Fibroblast of upper back skin (primary cell): Measurements from ENCODE around the gene KIAA1191.

Experiments
- DNase-seq: peaks from one replicate; pipeline ENCODE4 v3.0.0-alpha.2; 2013

The KIAA1191 gene

GRCh38 chr5:176389135-176390123 is 27.9 kb upstream of the KIAA1191 start:
- no peak for DNase-seq

DNA sequence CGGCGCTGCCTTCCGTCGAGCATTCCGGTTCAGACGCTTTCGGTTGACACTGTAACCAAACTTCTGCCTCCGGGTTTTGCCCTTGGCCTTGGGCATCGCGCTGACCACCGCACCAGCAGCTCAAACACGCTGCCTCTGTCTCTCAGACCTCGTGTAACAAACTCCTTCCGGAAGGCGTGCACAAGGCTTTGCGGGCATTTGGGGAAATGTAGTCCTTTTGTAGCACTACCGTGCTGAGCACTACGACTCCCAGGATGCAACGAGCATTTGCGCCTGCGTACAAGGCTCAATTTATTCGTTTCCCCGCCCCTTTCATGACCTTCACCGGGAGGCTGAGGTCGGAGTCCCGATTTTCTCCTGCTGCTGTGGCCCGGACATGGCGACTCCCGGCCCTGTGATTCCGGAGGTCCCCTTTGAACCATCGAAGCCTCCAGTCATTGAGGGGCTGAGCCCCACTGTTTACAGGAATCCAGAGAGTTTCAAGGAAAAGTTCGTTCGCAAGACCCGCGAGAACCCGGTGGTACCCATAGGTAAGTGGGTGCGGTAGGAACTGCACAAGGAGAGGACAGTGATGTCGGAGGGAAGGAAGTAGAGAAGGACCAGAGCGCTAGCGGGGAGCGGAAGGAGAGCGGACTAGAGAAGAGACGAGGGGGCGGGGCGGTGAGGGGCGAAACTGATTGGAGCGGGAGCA is 27.0 kb upstream of the KIAA1191 start, which contains the start of the genes HIGD2A and NOP16:
HIGD2A (plus strand) TSS at position 308 of the 691 bp plus-strand sequence; CDS start at position 377, 69 bp downstream.
NOP16 (minus strand) TSS at position 155 of the 691 bp plus-strand sequence; CDS start at position 96, 59 bp downstream.
- peak; percentile 99 for DNase-seq

DNA sequence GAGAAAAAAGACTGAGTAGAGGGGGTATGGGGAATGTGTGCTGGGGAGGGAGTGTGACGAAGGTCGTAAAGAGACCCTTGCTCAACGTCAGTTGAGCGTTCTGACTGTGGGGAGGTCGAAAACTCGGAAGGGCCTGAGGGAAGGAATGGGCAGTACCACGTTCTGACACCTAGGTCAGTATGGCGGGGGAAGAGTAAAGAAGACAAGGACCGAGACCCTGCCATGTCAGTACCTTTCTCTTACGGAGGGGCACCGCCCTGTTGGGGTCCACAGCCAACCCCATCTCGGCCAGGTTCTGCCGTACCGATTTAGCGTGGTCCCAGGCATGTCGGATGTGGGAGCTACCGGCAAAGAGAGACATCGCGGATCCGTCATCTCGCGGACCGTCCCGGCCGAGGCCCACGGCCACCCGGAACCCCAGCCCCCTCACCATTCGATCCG is 26.5 kb upstream of the KIAA1191 start:
- DNase-seq: no peak

- no peak for DNase-seq
These were observed 25.9 kb upstream of the KIAA1191 start for GRCh38 chr5:176387384-176387925.

GRCh38 chr5:176386491-176386890 is 24.9 kb upstream of the KIAA1191 start:
- no peak for DNase-seq

DNA sequence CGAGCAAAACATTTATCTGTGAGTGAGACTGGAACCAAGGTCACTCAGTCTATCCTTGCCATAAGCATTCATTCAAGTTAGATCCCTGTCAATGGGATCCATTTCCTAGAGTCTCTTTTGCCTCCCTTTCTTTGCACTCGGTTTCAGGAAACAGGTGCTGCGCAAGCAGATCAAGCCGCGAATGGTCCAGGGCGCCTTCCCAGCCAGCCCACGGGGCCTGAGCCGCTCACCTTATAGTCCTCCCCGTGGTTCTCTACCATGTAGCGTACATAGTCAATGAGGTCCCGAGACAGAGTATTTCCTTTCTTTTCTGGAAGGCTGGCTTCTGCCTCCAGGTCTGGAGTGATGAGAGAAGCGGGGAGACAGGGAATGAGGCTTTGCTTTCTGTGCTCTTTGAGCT is 23.4 kb upstream of the KIAA1191 start:
- DNase-seq: no peak

DNA sequence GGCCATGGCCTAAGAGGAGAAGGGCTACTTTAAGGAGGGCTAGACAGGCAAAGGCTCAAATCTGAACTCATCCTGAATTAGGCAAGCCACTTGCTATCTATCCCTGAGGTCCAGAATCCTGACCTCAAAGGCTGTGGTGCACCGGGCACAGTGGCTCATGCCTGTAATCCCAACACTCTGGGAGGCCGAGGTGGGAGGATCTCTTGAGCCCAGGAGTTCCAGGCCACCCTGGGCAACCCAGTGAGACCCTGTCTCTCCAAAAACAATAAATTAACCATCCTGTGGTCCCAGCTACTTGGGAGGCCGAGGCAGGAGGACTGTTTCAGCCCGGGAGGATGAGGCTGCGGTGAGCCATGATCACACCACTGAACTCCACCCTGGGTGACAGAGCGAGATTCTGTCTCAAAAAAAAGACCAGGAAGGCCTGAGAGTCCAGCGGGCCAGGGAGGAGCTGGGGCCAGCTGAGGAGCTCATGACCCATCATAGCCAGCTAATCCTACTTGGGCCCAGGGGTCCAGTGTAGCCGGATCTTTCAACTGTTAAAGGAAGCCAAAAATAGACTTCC is 22.9 kb upstream of the KIAA1191 start:
- DNase-seq: no peak

- DNase-seq: no peak
These were observed 22.4 kb upstream of the KIAA1191 start for GRCh38 chr5:176383961-176384360.

DNA sequence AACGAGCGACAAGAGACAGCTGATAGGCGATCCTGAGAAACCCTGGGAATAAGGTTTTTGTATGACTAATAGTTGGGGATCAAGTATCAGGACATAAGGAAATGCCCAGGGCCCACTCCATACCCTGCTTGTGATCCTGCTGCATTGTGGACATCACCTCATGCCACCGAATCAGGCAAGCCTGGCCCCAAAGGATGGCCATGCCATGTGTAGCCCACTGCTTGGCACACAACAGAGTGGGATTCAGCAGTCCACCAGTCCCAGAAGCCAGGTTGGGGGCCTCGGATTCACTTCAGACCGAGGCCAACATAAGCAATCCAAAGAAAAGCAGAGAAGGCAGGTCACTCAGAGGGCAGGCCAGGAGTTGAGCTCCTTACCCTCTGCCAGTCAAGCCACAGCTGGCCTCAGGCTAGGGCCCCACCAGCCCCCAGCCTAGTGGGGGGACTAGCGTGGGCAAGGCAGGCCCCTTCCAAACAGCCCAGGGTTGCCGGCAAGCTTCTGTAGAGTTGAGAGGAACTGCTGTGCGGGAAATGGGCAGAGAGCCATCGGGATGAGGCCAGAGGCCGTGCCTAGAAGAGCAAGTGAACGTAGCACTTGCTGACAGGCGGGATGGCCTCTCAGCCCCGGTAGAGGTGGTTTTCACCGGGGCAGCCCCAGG is 21.8 kb upstream of the KIAA1191 start:
- DNase-seq: no peak

- DNase-seq: no peak
These were observed 21.2 kb upstream of the KIAA1191 start for GRCh38 chr5:176382721-176383120.

DNA sequence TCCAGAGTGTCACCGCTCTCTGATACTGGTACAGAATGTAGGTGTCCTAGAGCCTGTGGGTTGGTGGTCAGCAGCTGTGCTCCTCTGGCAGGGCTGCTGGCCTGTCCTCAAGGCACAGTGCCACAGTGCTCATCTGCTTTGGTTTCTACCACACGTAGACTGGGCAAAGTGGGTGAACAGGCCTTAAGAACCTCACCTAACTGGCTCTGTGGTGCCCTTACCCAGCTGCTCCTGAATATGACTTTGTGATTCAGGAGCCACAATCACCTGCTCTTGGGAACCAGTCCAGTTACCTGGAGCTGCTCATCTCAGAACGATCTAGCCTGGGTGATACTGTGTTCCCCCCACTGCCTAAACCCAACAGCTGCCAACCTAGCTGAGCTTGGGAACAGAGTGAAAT is 20.4 kb upstream of the KIAA1191 start:
- no peak for DNase-seq

DNA sequence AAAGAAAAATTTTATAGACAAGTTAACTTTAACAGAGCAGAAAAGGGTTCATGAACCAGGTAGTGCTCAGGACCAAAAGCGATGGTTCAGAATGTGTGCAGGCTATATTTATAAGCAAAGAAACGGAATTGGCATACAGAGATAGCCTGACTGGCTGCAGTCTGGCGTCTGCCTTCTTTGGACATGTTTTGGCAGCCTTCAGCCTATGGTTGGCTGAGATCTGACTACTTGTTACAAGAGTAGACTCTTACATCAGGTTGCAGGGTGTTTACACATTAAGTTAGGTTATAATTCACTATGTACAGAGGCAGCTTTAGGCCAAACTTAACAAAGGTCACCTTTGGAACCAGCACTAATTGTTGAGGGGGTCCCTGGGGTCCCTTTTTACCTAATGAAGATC is 19.9 kb upstream of the KIAA1191 start:
- DNase-seq: no peak

DNA sequence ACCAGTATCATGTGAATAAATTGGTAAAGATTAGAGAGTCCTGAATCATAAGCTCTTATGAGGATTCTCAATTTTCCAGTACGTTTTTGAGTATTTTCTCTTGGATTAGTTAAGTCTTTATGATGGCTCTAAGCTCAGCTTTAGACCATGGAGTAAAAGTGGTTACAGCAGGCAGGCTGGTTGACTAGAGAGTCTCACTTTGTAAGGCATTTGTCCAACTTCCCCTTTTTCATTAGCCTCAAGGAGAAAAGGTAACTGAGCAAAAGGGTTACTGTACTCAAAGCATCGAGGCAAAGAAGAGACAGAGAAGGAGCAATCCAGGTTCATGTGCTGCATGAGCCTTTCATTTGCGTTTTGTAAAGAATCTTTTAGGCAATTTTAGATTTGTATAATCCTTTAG is 18.3 kb upstream of the KIAA1191 start:
- DNase-seq: no peak

GRCh38 chr5:176373100-176373818 is 11.7 kb upstream of the KIAA1191 start:
- DNase-seq: peak; percentile 14

DNA sequence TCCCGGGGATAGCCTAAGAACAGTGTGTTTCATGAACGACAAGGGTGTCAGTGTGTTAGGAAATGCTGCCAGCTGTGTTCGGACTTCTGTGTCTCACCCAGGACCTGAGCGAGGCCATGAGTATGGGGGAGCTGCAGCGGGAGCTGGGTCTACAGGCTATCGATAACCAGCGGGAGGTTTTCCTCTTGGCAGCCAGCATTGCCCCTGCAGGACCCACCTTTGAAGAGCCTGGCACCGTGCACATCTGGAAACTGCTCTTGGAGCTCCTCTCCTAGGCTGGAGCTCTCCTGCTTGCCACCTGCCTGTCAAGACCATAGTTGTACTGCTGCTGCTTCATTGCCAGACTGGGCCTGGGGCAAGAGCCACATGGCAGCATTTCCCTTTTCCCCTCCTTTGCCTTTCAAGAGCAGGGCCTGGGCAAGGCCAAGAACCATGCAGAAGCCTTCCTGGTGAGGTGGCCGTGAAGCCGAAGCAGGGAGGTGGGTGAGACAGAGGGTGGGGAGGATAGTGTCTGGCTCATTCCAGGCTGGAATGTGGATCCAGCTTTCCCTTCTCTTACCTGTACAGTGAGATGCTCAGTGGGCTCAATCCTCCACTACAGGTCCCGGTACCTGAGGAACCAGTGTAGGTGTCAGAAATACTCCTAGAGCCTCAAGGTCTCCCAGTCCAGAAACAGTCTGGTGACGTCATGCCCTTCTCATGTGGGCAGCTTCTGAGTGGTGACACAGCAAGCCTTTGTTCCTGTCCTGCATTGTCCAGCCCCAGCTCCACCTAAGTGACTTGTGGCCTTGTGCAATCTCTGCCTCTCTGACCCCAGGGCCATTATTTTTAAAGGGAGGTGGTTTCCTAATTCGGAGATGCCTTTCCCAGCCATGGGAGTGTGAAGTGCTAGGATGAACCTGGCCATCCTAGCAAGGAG is 10.3 kb upstream of the KIAA1191 start:
- DNase-seq: no peak

DNA sequence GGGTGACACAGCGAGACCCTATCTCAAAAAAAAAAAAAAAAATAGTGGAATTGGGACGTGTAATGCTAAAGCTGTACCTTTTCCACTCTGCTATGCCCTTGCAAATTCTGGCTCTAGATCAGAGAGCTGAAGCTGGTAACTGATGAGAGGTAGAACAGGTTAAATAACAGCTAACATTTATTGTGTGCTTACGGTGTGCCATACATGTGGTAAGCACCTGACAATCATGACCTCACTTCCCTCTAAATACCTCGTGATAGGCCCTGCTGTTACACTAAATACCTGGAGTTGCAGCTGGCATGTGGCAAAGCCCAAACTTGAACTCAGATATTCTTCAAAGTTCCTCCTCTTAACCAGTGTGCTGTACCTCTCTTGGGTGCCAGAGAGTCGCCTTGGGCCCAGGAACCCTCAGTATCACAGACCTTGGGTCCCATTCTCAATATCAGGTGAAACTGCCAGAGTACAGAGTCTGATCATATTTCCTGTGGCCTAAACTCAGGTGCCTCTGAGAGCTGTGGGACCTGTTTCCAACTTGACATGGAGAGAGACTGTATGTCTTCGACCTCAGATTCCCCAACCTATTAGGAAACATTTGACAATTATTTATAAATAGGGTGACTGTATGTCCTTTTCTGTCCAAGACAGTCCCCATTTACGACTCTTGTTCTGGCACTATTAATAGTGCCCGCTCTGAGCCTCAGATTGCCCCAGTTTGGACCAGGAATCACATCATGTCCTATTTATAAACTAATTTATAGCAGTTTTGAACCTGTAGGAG is 8.6 kb upstream of the KIAA1191 start:
- no peak for DNase-seq

- no peak for DNase-seq
These were observed 7.2 kb upstream of the KIAA1191 start for GRCh38 chr5:176368726-176369125.

GRCh38 chr5:176366232-176366894 is 4.8 kb upstream of the KIAA1191 start:
- no peak for DNase-seq
